K562 (cell line): ENCODE results near the gene SMAD3. TPM values are rescaled to one million over a fixed set of nuclear protein-coding genes. Genes with fewer than 3 reads are reported as not detected.

Source experiments
- ATAC-seq: fragments of 200-7000 bp; cut with Tn5 transposase; 3 replicates; pipeline ENCODE4 v1.9.1; 2020; ENCODE audit warnings: moderate library complexity
- BruUV-seq: library from RNA; stranded (reverse); fragments of 400-500 nt; replicated peaks from 2 replicates; lab custom pipeline; 2021; lab: Mats Ljungman, UMichigan
- CTCF ChIA-PET: fragments of 300-600 bp; formaldehyde crosslinking; extraction: SDS; loops from one replicate; lab custom pipeline; 2021; ENCODE audit warnings: low intra/inter-chr PET ratio; lab: Yijun Ruan, JAX
- POLR2A ChIA-PET: fragments of 300-600, 350-650 bp; sonication (Branson Sonifier 250); formaldehyde crosslinking; extraction: SDS; loops from one replicate; lab custom pipeline; 2021; ENCODE audit warnings: antibody characterized with exemption, inconsistent platforms; lab: Yijun Ruan, JAX
- DNase-seq, 4 experiments: peaks; one replicate each; pipeline versions ENCODE4 v3.0.0 to v3.0.0-alpha.2; 2011 to 2018; ENCODE audit warnings: low spot score in 3 of 4, mixed read lengths in 3 of 4; ENCODE audit errors: extremely low read depth in 1 of 4
- FAIRE-seq: peaks from 2 replicates; lab custom pipeline; 2011; peaks lifted over from hg19 to GRCh38; lab: Jason Lieb, UNC
- H2AFZ ChIP-seq: 2 replicates; pipeline ENCODE4 v1.6.0; 2011; ENCODE audit warnings: low read depth, low read length, control low read depth, inconsistent platforms
- H3K27ac ChIP-seq: fragments of 200-600 bp; 3 replicates; pipeline ENCODE4 v1.8.0; 2011; ENCODE audit warnings: low read depth, mild to moderate bottlenecking, control low read depth, inconsistent platforms, low read length, moderate library complexity, mixed read lengths; ENCODE audit errors: extremely low read depth
- H3K27me3 ChIP-seq, 2 experiments: fragments of 300-600 bp in 1 of 2; 2 replicates in 1 of 2; 3 replicates in 1 of 2; pipeline versions ENCODE4 v1.6.0 to v1.8.0; 2011; ENCODE audit warnings: inconsistent platforms in 2 of 2, low read length in 2 of 2, mild to moderate bottlenecking in 1 of 2, mixed read lengths in 1 of 2, moderate library complexity in 1 of 2; ENCODE audit not compliant: control insufficient read depth in 2 of 2, insufficient read depth in 2 of 2
- H3K36me3 ChIP-seq: fragments of 300-600 bp; 3 replicates; pipeline ENCODE4 v1.8.0; 2011; ENCODE audit warnings: mild to moderate bottlenecking, low read length, inconsistent platforms; ENCODE audit not compliant: control insufficient read depth, insufficient read depth
- H3K4me1 ChIP-seq, 2 experiments: fragments of 200-600 bp in 1 of 2; replicated peaks in 1 of 2; 2 replicates in 1 of 2; 3 replicates in 1 of 2; pipeline versions ENCODE4 v1.5.1 to v1.8.0; 2011; ENCODE audit warnings: inconsistent platforms in 2 of 2, low read length in 2 of 2, mild to moderate bottlenecking in 1 of 2, mixed read lengths in 1 of 2, moderate library complexity in 1 of 2; ENCODE audit not compliant: control insufficient read depth in 2 of 2, insufficient read depth in 2 of 2
- H3K4me2 ChIP-seq: 2 replicates; pipeline ENCODE4 v1.6.1; 2011; ENCODE audit warnings: low read length, control low read depth, inconsistent platforms, mixed read lengths; ENCODE audit not compliant: insufficient read depth
- H3K4me3 ChIP-seq: fragments of 200-600 bp; sonication (generic), shearing (Covaris generic); 2 replicates; pipeline ENCODE4 v1.5.1; 2016; ENCODE audit warnings: control low read depth, inconsistent platforms
- H3K79me2 ChIP-seq: fragments of 200-600 bp; 3 replicates; pipeline ENCODE4 v1.8.0; 2011; ENCODE audit warnings: low read length, inconsistent platforms; ENCODE audit not compliant: control insufficient read depth, insufficient read depth
- H3K9ac ChIP-seq, 2 experiments: 2 replicates each; pipeline versions ENCODE4 v1.6.0 to v1.6.1; 2011; ENCODE audit warnings: low read depth in 2 of 2, low read length in 2 of 2, control low read depth in 1 of 2, inconsistent platforms in 1 of 2, mild to moderate bottlenecking in 1 of 2, mixed read lengths in 1 of 2; ENCODE audit not compliant: insufficient read depth in 1 of 2
- H3K9me1 ChIP-seq: one replicate; pipeline ENCODE4 v1.6.0; 2011; ENCODE audit warnings: inconsistent platforms, mild to moderate bottlenecking, low read length, moderate library complexity; ENCODE audit not compliant: control insufficient read depth, insufficient read depth
- H3K9me3 ChIP-seq: replicated peaks from 2 replicates; pipeline ENCODE4 v1.5.1; 2011; ENCODE audit warnings: low read depth, low read length, inconsistent platforms; ENCODE audit not compliant: control insufficient read depth, insufficient read depth
- H4K20me1 ChIP-seq: replicated peaks from 2 replicates; pipeline ENCODE4 v1.6.1; 2011; ENCODE audit warnings: low read length, inconsistent platforms, mixed read lengths; ENCODE audit not compliant: control insufficient read depth, insufficient read depth
- ETS2 ChIP-seq: IDR thresholded peaks from 2 replicates; pipeline ENCODE4 v1.6.1; 2016; ENCODE audit warnings: borderline replicate concordance, missing genetic modification characterization, mild to moderate bottlenecking, moderate library complexity, missing compliant biosample characterization; ENCODE audit not compliant: poor library complexity, severe bottlenecking
- POLR2A ChIP-seq: fragments of 450-650 bp; conservative IDR thresholded peaks from 2 replicates; pipeline ENCODE4 v1.6.1; 2016
- POLR2AphosphoS5 ChIP-seq: IDR thresholded peaks from 2 replicates; pipeline ENCODE4 v1.6.1; 2011; ENCODE audit warnings: mild to moderate bottlenecking, low read depth, low read length, moderate library complexity; ENCODE audit not compliant: control insufficient read depth, insufficient read depth
- SUPT5H ChIP-seq: fragments of 450-650 bp; IDR thresholded peaks from 2 replicates; pipeline ENCODE4 v1.6.1; 2016
- ZBTB7A ChIP-seq: IDR thresholded peaks from 2 replicates; pipeline ENCODE4 v1.6.1; 2011; ENCODE audit warnings: low read depth, mild to moderate bottlenecking, low read length, moderate library complexity, borderline replicate concordance; ENCODE audit not compliant: control insufficient read depth
- WGBS: fragments of 100-300 bp; shearing (Covaris generic); methylation state at CpG from one replicate; pipeline ENCODE4 v1.1.6; 2016; ENCODE audit warnings: low coverage, mixed read lengths; ENCODE audit not compliant: insufficient coverage; ENCODE audit errors: missing lambda C conversion rate; 5-methylcytosine and 5-hydroxymethylcytosine counted together
- in situ Hi-C: fragments of 300-500 bp; cut with MboI; formaldehyde crosslinking; loops from 4 replicates; pipeline ENCODE4 v1.15.0; 2018; ENCODE audit warnings: inconsistent platforms, mixed read lengths
- intact Hi-C: fragments of 100-400 bp; cut with micrococcal nuclease; formaldehyde crosslinking; loops from 2 replicates; pipeline ENCODE4 v1.14.2; 2022
- polyA plus RNA-seq, 8 experiments: library from polyadenylated mRNA; depleted of rRNA in 4 of 8; stranded (reverse) in 5 of 8; unstranded in 3 of 8; fragments of >200 nt; fragmentation: Nextera tagmentation in 2 of 8; fragmentation: Illumina TruSeq in 1 of 8; extraction: Ambion mirVana in 2 of 8; extraction: Trizol in 1 of 8; gene quantifications; 2 replicates each; pipeline versions ENCODE4 v1.2.1 to v1.2.3, GENCODE V29; 2011 to 2014; ENCODE audit warnings: inconsistent platforms in 1 of 8, missing spikeins in 1 of 8
- total RNA-seq, 7 experiments: library from RNA; depleted of rRNA in 6 of 7; stranded (reverse); fragments of >200 nt in 6 of 7; fragmentation: Illumina TruSeq in 2 of 7; extraction: Trizol in 2 of 7; gene quantifications; 2 replicates each; pipeline versions ENCODE4 v1.2.1 to v1.2.3, GENCODE V29; 2011 to 2021; ENCODE audit warnings: low replicate concordance in 1 of 7

The SMAD3 gene
- total and polyA plus RNA-seq, 9 of the 15 experiments (the other 6 are each of a cell fraction or from before 2014, with no cell fraction given) = 4.3 to 39.2 (median 11.1) TPM

DNA sequence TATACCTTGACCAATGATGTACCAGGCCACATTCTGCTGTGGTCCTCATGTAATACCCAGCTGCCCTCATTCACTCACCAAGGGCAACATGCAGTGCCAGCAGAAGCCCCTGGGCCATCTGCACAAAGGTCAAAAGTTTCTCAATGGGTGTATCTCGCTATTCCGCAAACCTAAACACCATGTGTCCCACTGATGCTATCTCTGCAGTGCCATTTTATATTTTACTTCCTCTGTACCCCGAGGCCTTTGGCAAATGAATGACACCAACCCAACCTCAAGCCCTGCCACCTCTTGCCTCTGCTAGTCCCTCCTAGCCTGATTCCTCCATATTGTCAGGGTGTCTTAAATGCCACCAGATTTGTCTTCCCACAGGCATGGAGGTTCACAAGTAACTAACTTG, 129.9 kb downstream of the SMAD3 start:
- Histone ChIP-seq H2AFZ (no peak overlapping the region), H3K9me3 (no peaks in the 10 kb centered on the region), H3K4me1 (no peaks in the 10 kb centered on the region), H3K4me3 (no peak overlapping the region), H3K4me2 (no peak overlapping the region), H3K79me2 (no peaks in the 10 kb centered on the region), H3K9ac (no peak overlapping the region), H3K36me3 (peaks cover 53% of the 10 kb centered on the region), H3K27me3 (no peaks in the 10 kb centered on the region), H3K9me1 (no peaks in the 10 kb centered on the region), H3K27ac (no peak overlapping the region), H4K20me1 (no peaks in the 10 kb centered on the region)
- no TSS peak for BruUV-seq
- WGBS = 86% methylated on average over 3 of the region's 3 CpGs
- FAIRE-seq (no peak), ATAC-seq (no peak), DNase-seq (peak in 1 of 4 experiments; percentile 4)
- TF ChIP-seq ETS2 (tag) (no peak), POLR2AphosphoS5 (peak; percentile 29; the same call in 1 of the 2 replicates), SUPT5H (0 out of 2 replicates have a peak, but pooled peaks have one; percentile 32)
- POLR2A ChIA-PET = interaction anchor here (0.6 to 1.2 kb wide), 3 partner anchors 8 to 70 kb away, joined by 3 to 4 read pairs (median 4); no protein-coding TSS in a partner anchor
- intact Hi-C loops = no loop called here
- in situ Hi-C loops = no loop called here
- CTCF ChIA-PET = no interaction called here

DNA sequence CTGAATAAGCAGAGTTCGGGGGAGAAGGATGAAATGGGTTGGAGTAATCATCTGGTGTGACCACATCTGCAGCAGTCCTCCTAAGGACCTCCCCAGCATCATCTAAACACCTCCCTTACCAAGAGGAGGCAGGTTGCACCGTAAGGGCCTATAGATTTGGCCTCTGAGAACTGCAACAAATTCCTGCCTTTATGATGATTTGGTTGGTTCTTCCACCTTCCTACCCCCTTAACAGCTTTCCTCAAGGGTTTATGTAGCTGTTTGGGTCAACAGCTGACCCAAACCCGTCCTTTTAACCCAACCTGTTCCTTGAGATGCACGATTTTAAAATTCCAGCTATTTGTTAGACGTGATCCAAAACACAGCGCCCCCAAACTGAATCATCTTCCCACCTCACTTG, 130.8 kb downstream of the SMAD3 start:
- ATAC-seq (no peak), DNase-seq (no peak), FAIRE-seq (no peak)
- Histone ChIP-seq H3K9me1 (no peaks in the 10 kb centered on the region), H3K27ac (no peak overlapping the region), H3K36me3 (peaks cover 56% of the 10 kb centered on the region), H3K9me3 (no peaks in the 10 kb centered on the region), H3K4me1 (no peaks in the 10 kb centered on the region), H4K20me1 (no peaks in the 10 kb centered on the region), H3K9ac (no peak overlapping the region), H3K27me3 (no peaks in the 10 kb centered on the region), H3K79me2 (no peaks in the 10 kb centered on the region), H2AFZ (no peak overlapping the region), H3K4me2 (no peak overlapping the region)
- ChIA-PET POLR2A (interaction anchor here (0.6 to 1.1 kb wide), 3 partner anchors 12 to 255 kb away, joined by 3 read pairs; no protein-coding TSS in a partner anchor), CTCF (no interaction called here)
- intact Hi-C loops = no loop called here
- WGBS = 82% methylated on average over 6 of the region's 6 CpGs
- no TSS peak for BruUV-seq
- in situ Hi-C loops = no loop called here
- TF ChIP-seq POLR2A (0 out of 2 replicates have a peak, but pooled peaks have one; percentile 4), ZBTB7A (no peak)
- TF ChIP-seq, all 486 proteins: peak for 1
- no peak overlapping the region for H3K4me3 ChIP-seq
